AG04450 (cell line): ENCODE data around the gene ADORA1. TPM values are rescaled to one million over a fixed set of nuclear protein-coding genes. Genes with fewer than 3 reads are reported as not detected.

Source experiments
- CTCF ChIA-PET: fragments of 300-600, 350-600 bp; formaldehyde crosslinking; extraction: SDS; loops from one replicate; lab custom pipeline; 2022; ENCODE audit warnings: antibody characterized with exemption, inconsistent platforms; lab: Charles Lee
- POLR2A ChIA-PET: fragments of 350-600 bp; formaldehyde crosslinking; extraction: SDS; loops from one replicate; lab custom pipeline; 2021; ENCODE audit warnings: antibody characterized with exemption, inconsistent platforms; lab: Yijun Ruan, JAX
- DNase-seq: peaks from one replicate; pipeline ENCODE4 v3.0.0-alpha.2; 2011; ENCODE audit warnings: low read depth, low spot score
- H3K27ac ChIP-seq: one replicate; pipeline ENCODE4 v1.5.1; 2012; ENCODE audit warnings: low read depth, low read length, control low read depth
- H3K27me3 ChIP-seq: one replicate; pipeline ENCODE4 v1.6.0; 2012; ENCODE audit warnings: low read length; ENCODE audit not compliant: control insufficient read depth, insufficient read depth
- H3K4me3 ChIP-seq: 2 replicates; pipeline ENCODE4 v1.5.1; 2011; ENCODE audit warnings: mild to moderate bottlenecking, low read depth, low read length, control low read depth
- H3K9me3 ChIP-seq: 2 replicates; pipeline ENCODE4 v1.5.1; 2012; ENCODE audit warnings: low read length; ENCODE audit not compliant: control insufficient read depth, insufficient read depth
- polyA plus RNA-seq: library from polyadenylated mRNA; depleted of rRNA; stranded (reverse); fragments of >200 nt; gene quantifications from 2 replicates; pipeline ENCODE4 v1.2.3, GENCODE V29; 2011
- TF ChIP-seq, protein P1 (sequence below): IDR thresholded peaks from 2 replicates; pipeline ENCODE4 v1.5.1; 2011; ENCODE audit warnings: low read depth, low read length, control low read depth, inconsistent platforms

Gene ADORA1
- polyA plus RNA-seq, 1 experiment, result 1.7 TPM

GRCh38 chr1:203182387-203182953, 54.9 kb downstream of the ADORA1 start:
- Histone ChIP-seq H3K27ac (no peak overlapping the region), H3K4me3 (no peak overlapping the region), H3K9me3 (no peaks in the 10 kb centered on the region; the same call in 1 of the 2 replicates), H3K27me3 (peaks cover 3% of the 10 kb centered on the region)
- DNase-seq, result no peak
- POLR2A ChIA-PET, result no interaction called here
- TF ChIP-seq, protein P1, sequence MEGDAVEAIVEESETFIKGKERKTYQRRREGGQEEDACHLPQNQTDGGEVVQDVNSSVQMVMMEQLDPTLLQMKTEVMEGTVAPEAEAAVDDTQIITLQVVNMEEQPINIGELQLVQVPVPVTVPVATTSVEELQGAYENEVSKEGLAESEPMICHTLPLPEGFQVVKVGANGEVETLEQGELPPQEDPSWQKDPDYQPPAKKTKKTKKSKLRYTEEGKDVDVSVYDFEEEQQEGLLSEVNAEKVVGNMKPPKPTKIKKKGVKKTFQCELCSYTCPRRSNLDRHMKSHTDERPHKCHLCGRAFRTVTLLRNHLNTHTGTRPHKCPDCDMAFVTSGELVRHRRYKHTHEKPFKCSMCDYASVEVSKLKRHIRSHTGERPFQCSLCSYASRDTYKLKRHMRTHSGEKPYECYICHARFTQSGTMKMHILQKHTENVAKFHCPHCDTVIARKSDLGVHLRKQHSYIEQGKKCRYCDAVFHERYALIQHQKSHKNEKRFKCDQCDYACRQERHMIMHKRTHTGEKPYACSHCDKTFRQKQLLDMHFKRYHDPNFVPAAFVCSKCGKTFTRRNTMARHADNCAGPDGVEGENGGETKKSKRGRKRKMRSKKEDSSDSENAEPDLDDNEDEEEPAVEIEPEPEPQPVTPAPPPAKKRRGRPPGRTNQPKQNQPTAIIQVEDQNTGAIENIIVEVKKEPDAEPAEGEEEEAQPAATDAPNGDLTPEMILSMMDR, result no peak
- CTCF ChIA-PET, result interaction anchor here (1.2 to 1.8 kb wide), 2 partner anchors 10 to 142 kb away, joined by 5 to 6 read pairs; no protein-coding TSS in a partner anchor

DNA sequence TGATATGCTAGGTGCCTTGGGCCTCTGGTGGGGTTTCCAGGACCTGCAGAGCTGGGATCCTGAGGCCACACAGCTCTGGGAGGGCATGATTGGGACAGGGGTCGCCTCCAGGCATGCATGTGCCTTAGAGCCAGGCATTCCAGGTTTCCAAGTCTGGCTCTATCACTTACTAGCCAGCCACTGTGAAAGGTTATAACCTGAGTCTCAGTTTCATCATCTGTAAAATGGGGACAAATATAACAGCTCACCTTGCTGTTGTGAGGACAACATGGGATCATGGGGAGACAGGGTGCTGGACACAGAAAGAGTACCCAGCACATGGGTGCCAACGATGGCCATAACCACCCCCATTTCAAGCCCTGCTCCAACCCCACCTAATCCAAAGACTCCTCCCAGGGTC, 56.3 kb downstream of the ADORA1 start:
- CTCF ChIA-PET, result no interaction called here
- POLR2A ChIA-PET, result no interaction called here
- Histone ChIP-seq H3K27ac (no peak overlapping the region), H3K4me3 (no peak overlapping the region), H3K27me3 (peaks cover 8% of the 10 kb centered on the region), H3K9me3 (no peaks in the 10 kb centered on the region; the same call in 1 of the 2 replicates)
- TF ChIP-seq, protein P1, result no peak
- DNase-seq, result no peak

- H3K27me3 ChIP-seq, result peaks cover 10% of the 10 kb centered on the region
- TF ChIP-seq, protein P1, result no peak
- ChIA-PET POLR2A (no interaction called here), CTCF (no interaction called here)
- H3K27ac ChIP-seq, result no peak overlapping the region
- DNase-seq, result no peak
- no peaks in the 10 kb centered on the region; the same call in 1 of the 2 replicates for H3K9me3 ChIP-seq
- no peak overlapping the region for H3K4me3 ChIP-seq
These were observed 56.9 kb downstream of the ADORA1 start for GRCh38 chr1:203184467-203184866.

- H3K4me3 ChIP-seq, result no peak overlapping the region
- H3K27me3 ChIP-seq, result peaks cover 10% of the 10 kb centered on the region
- no peaks in the 10 kb centered on the region; the same call in 1 of the 2 replicates for H3K9me3 ChIP-seq
- DNase-seq, result no peak
- ChIA-PET POLR2A (no interaction called here), CTCF (interaction anchor here (1.1 kb wide), 1 partner anchor 11 kb away, joined by 4 read pairs; no protein-coding TSS in a partner anchor)
- TF ChIP-seq, protein P1, result no peak
- no peak overlapping the region for H3K27ac ChIP-seq
These were observed 57.5 kb downstream of the ADORA1 start for GRCh38 chr1:203185061-203185461.

- no peak for DNase-seq
- Histone ChIP-seq H3K27ac (no peak overlapping the region), H3K27me3 (peaks cover 10% of the 10 kb centered on the region), H3K9me3 (no peaks in the 10 kb centered on the region; the same call in 1 of the 2 replicates), H3K4me3 (no peak overlapping the region)
- ChIA-PET CTCF (interaction anchor here (1.1 kb wide), 1 partner anchor 10 kb away, joined by 4 read pairs; no protein-coding TSS in a partner anchor), POLR2A (no interaction called here)
- TF ChIP-seq, protein P1, result no peak
These were observed 58.1 kb downstream of the ADORA1 start for GRCh38 chr1:203185585-203185984.
